NCI-H128 (cell line): ENCODE results near the gene PLCH2.
A peak's percentile ranks its signal among the peaks of the same experiment; 100 is the strongest.

ENCODE experiments used
- DNase-seq: peaks from one replicate; lab custom pipeline; 2025; ENCODE audit not compliant: unreplicated experiment; lab: John Stamatoyannopoulos, UW

PLCH2 gene

DNA sequence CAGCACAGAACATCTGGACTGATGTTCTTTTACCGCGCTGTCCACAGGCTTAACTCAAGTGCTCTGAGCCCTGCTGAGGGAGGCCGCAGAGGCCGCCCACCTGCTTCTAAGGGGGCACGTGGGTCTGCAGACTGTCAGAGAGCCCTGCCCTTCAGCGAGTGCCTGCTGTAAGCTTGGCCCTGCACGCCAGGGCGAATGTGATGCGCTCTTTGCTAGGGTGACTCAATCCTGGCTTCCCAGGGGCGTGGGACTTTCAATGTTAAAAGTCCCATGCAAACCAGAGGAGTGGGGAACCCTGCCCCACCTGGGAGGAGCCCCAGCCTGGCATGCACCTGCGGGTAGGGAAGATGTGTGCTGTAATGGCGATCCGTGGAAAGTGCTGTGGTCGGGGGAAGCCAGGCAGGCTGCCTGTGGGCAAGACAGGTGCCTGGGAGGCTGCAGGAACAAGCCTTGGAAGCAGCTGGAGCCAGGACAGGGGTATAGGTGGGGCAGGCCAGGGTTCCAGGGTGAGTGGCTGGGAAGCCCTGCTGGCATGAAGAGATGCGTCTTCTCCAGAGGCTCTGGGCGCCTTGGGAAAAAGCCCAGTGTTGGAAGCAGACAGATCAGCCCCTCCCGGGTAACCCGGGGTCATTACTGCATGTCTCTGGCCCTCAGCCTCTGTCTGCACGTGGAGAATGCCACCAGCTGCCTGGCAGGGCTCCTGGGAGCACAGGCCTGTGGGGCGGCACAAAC, 50.9 kb downstream of the PLCH2 start:
- DNase-seq: no peak

DNA sequence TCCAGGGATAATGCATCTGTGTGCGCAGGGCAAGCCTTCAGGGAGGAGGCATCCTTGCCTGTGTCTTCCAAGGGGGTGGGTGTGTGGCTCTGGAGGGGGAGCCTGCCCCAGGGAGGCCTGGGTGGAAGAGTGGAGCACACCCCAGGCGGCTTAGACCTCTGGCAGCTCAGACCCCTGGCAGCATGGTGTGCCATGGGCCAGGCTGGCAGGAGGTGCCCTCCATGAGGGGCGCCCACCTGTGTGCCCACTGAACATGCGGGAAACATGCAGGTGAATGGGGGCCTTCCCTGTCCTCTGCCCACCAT, 51.4 kb downstream of the PLCH2 start:
- DNase-seq: no peak

DNA sequence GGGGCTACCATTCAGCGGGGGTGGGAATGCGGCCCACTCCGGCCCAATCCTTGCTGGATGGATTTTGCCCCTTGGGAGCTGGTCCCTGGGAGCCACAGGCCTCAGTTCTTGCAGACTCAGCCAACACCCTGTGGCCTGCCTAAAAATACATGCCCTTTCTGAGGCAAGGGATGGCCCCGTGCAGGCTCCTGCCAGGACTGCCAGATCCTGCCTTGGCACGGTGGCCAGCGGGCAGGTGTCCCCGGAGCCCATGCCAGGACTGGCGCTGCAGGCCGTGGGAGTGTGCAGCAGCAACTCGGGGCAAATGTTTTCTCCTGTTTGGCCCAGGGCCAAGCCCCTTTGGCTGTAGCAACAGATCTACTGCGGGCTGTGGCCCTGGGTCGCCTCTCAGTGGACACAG, 51.9 kb downstream of the PLCH2 start:
- no peak for DNase-seq

DNA sequence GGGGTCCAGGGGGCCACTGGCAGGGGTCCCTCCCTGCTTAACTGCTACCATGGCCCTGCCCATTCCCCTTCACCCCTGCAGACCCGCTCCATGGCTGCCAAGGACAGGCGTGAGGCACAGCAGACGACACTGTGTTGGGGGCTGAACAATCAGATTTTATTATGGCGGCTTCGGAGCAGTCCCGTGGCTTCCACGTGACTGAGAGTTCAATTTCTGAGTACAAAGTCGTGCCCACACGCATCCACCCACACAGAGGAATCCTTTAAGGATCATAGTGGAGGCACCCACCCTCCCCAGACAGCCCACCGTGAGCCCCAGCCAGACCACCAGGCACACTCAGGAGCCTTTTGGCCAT, 52.5 kb downstream of the PLCH2 start:
- no peak for DNase-seq

DNA sequence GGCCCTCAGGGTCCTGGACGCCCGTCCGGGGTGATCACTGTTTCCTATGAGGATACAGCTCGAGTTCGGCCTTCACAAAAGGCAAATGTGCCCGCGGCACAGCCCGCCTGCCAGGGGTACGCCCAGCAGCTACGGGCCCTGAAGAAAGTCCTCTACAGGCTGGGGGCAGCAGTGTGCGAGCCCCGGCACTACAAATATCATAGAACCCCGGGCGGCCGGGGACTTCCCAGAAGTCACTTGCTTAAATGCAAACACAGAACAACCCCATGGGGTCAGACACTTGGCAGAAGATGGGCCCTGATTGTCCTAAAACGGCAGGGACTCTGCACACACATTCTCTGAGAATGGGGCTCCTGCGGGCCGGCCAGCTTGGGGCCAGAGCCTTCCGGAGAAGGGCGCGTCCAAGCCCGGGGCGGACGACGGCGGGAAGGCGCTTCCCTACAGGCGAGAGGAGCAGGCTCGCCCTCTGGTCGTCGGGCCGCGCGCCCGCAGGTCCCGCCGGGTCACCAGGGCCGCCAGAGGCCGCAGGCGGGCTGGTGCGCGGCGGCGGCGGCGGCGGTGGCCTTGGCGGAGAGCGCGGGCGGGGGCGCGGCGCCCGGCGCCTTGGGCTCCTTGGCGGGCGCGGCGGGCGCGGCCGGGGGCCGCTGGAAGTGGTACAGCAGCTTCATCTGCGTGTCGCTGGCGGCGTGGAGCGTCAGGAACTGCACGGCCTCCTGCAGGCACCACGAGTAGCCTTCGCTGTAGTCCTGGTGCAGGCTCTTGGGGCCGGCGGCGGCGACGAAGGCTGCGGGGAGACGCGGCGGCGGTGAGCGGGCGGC, 53.1 kb downstream of the PLCH2 start:
- DNase-seq: no peak

DNA sequence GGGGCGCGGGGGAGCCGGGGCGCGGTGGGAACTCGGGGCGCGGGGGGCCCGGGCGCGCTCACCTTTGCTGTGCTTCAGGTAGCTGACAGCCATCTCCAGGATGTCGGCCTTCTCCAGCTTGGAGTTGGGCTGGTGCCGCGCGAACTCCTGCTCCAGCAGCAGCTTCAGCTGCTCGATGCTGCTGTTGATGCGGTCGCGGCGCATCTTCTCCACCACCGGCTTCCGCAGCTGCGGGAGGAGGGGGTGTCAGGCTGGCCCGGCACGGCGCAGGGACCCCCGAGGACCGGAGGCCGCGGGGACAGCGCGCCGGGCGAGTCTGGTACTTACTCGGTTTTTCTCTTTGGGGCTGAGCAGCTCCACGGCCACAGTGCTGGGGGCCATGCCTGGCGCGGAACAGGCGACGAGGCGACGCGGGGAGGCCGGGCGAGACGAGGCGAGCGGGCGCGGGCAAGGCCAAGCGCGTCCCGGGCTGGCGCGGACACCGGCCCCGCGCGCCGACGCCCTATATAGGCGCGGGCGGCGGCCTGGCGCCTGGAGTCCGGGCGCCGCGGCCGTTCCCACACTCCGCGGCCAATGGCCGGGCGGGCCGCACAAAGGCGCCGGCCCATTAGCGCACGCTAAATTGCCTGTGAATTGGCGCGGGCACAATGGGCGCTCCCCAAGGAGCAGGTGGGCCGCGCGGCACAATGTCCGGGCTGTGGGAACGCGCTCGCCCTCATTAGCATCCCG, 53.9 kb downstream of the PLCH2 start, which contains the start of gene HES5:
Gene HES5, minus strand, starts transcription at position 480 of the 729 bp plus-strand sequence. Its CDS starts 99 bp downstream, at position 381.
- DNase-seq: no peak

DNA sequence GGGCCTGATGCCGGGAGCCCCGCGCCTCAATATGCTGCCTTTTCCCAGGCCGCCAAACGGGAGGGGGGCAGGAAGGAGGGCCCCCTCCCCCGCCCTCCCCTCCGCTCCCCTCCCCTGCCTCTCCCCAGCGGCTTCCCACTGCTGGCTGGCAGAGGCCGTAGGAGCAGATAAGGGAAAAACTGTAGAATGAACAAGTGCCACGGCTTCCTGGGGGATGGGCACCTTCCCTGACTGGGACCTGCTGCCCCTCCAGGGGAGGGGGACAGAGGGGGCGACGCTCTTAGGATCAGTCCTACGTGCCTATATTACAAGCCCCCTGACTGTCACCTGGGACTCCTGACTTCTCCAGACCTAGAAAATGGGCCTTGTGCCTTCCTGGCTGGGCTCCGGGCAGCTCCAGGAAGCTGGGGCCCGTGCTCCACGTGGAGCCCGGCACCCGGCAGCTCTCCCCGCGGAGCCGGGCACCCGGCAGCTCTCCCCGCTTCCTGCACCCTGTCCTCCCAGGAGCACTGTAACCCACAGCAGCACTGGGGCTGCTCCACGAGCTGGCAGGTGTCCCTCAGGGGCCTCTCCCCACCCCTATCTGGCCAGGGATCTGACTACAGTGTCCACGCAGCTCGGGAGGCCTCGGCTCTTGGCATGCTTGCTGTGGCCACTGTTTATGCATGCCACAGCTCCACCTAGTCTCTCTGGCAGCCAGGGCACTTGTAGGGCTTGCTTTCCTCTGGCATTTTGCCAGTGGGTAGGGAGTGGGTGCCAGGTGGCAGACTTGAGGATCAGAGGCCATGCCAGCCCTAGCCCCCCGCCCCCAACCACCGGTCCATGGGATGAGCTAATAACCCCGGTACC, 54.6 kb downstream of the PLCH2 start:
- DNase-seq: no peak

DNA sequence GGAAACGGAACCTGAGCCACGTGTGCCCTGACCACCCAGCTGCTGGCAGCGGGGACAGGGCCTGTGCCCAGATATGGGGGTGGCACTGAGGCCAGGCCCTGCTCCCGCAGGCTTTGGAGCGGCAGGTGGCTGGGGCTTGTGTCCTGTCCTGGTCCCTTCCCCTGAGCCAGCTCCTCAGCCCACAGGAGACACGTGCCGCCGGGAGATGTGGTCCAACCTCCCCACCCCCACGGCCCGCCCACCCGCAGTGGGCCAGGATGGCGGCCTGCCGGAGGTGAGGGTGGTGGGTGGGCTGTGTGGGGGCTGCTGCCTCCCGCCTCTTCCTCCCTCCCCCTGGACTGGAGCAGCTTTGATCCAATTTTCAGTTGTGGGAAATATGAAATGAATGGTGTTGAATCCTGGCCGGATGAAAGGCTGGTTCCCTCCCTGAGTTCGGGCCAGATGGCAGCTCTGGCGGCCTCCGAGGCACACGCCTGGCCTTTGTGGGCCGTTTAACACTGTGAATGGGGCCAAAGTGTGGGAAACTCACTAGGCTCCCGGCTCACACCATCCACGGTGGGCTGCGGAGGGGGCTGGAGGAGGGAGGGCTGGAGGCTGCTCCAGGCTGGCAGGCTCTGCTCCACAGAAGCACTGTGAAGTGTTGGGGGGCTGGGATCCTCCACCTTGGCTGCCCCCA, 56.5 kb downstream of the PLCH2 start:
- DNase-seq: no peak

DNA sequence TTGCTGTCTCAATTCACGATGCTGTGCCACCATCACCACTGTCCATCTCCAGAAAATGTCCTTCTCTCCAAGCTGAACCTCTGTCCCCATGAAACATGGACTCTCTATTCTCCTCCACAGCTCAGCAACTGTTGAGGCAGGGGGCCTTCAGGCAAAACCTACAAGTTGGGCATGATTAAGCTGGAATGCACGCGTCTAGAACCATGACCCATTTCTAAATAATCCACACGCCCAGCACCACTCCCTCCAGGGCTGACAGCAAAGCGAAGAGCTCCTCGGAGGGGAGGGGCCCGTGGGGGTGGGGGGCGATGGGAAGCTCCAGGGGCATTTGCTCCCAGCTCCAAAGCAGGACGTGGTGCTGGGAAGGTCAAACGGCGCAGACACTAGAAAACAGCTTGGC, 57.3 kb downstream of the PLCH2 start:
- DNase-seq: no peak

DNA sequence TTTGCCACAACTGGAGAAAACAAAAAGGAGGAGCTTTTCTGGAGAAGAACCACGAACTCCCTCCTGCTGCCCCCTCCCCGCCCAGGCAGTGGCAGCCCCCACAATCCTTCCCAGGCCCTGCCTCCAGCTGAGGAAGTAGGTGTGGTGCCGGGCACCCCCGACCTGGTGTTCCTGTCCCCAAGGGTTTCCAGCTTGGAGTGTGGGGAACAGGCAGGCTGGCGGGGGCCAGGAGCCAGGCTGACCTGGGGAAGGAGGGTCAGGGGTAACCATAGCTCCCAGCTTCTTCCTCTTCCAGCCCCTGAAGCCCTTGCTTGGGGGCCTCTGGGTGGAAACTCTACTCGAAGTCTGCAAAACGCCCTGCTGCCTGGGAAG, 58.2 kb downstream of the PLCH2 start:
- DNase-seq: no peak

DNA sequence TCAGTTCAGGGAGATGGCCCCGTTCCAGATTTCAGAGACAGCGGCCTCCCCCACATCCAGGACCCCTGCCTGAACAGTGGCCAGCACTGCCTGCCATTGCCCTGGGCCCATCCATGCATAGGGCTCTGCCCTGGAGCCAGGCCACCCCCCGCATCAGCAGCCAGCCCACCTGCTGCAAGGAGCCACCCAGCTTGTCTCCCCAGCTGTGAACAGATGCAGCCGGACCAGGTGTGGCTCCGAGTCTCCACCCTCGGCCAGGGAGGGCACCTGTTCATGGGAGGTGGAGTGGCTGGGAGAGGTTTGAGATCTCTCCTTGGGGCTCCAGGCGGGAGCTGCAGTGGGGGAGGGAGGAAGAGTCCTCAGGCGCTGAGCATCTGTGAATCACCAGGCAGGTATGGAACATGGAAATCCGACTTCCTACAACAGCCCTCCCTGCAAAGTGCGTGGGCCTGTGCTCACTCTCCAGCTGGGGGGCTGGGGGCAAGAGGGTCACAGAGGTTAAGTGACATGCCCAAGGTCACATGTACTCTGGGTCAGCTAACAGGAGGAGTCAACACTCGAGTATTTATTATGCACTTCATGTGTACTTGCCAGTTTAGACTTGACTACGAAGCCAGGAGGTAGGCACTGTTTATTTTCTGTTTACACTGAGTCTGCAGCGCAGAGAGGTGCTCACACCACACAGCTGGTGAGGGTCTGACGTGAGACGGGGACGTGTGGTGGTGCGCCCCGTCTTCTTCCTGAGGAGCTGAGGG, 58.8 kb downstream of the PLCH2 start:
- peak; percentile 41 for DNase-seq

DNA sequence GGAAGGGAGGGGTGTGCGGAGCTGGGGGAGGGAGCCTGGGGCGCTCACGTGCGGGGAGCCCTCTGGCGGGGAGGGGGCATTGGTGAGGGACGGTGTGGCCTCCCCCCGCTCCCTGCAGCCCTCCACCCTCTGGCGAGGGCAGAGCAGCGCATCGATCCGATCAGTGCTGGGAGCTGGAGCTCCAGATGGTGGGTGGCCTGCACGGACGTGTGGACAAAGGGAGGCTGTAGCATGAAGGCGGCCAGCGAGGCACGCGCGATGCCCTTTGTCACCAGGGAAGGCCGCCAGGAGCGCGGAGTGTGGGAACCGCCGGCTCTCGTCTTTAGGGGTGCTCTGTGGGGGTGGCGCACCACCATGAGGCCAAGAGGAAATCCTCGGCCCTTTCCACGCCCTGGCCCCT, 59.4 kb downstream of the PLCH2 start:
- no peak for DNase-seq

DNA sequence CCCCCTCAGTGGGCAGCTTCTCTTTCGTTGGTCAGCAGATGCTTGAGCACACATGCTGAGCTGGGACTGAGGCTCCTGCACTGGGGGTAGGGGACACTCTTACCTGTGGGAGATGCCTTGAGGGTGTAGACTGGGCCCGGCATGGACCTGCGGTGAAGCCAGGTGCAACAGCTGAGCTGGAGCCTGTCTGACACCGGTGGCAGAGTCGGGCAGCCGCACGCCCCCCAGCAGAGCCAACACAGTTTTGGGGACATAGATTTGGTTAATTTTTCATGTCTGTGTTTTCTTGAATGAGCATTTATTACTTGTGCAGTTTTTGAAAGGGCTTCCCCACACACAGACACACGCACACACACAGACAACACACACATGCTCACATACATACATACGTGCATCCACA, 59.9 kb downstream of the PLCH2 start:
- DNase-seq: no peak

DNA sequence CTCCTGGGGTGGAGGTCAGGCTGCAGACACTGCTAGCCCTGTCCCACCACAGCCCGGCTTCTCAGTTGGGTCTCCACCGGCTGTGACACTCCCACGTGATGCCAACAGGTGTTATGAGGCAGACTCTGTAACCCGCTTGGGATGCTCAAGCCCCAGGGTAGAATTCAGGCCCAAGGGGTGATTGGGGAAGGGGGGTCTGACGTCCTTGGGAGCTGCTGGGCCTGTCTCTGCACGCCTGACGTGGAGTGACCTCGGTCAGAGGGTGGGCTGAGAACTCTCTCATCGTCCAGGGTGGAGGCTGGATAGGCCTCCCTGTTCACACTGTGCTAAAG, 61.7 kb downstream of the PLCH2 start:
- DNase-seq: no peak

DNA sequence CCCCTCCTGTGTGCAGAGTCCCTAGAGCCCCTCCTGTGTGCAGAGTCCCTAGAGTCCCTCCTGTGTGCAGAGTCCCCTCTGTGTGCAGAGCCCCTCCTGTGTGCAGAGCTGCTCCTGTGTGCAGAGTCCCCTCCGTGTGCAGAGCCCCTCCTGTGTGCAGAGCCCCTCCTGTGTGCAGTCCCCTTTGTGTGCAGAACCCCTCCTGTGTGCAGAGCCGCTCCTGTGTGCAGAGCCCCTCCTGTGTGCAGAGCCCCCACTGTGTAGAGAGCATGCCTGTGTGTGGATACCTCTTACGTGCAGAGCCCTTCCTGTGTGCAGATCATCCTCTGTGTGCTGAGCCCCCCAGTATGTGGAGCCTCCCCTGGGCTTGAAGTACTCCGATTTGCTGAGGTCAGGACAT, 62.3 kb downstream of the PLCH2 start:
- no peak for DNase-seq

DNA sequence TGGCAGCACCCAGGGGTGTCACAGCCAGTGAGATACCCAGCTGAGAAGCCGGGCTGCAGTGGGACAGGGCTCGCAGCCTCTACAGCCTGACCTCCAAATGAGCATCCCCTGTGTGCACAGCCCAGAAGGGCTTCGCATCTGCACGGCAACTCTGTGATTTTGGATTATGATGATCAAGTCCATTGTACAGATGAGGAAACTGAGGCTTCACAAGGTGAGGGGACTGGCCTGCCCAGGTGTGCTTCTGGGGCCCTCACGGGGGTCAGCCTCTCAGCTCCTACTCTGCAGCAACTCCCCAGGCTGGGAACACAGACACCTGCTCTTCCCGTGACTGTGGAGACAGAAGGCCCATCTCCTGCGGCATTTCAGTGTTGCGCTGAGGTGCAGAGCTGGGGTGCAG, 62.8 kb downstream of the PLCH2 start:
- no peak for DNase-seq

DNA sequence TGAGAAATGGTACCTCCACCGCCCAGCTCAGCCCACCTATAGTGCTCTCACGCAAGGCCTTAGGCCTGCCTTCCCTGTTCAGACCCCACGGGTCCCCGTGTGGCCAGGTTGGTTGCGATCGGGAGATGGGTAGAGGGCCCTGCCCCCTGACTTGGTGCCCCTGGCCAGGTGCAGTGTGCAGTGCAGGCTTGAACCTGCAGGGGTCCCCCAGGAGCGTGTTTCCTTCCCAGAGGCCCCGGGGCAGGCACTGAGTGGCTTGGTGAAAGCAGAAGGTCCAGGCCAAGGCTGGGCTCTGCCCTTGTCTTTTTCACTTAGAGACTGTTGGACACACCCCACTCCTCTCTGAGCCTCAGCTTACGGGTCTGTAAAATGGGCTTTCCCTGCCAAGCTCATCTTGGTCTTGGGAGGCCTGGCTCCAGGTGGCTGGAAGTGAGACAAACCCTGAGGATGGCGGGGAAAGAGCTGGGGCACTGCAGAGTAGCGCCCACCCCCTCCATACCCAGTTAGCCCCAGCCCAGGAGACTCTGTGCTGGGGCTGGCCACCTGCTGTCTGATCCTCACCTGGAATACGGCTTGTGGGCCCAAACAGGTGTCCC, 63.3 kb downstream of the PLCH2 start:
- DNase-seq: no peak

DNA sequence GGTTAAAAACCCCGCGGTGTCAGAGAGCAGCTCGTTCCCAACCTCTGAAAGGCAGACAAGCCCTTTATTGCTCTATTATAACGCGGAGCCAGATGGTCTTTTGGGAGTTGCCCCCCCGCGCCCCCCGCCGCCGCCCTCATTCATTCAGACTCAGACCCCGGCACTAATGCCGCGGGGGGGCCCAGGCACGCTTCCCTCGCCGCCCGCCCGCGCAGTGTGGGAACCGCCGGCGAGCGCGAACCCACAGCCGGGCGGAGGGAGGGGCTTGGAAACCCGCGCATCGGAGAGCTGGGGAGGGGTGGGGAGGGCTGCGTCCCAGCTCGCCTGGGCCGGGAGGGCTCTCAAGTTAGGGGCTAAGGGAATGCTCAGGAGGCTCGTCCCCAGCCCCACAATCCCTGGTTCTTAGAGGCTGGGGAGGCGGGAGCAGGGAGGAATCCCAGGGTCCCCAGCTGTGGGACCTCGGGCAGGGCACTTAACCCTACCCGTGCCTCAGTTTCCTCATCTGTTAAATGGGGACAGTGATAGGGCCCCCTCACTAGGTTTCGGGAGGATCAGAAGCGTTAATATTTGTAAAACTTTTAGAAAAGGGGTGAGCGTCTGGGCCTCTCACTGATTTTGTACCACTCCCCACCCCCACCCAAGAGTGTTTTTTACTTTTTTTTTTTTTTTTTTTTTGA, 64.9 kb downstream of the PLCH2 start:
- no peak for DNase-seq

DNA sequence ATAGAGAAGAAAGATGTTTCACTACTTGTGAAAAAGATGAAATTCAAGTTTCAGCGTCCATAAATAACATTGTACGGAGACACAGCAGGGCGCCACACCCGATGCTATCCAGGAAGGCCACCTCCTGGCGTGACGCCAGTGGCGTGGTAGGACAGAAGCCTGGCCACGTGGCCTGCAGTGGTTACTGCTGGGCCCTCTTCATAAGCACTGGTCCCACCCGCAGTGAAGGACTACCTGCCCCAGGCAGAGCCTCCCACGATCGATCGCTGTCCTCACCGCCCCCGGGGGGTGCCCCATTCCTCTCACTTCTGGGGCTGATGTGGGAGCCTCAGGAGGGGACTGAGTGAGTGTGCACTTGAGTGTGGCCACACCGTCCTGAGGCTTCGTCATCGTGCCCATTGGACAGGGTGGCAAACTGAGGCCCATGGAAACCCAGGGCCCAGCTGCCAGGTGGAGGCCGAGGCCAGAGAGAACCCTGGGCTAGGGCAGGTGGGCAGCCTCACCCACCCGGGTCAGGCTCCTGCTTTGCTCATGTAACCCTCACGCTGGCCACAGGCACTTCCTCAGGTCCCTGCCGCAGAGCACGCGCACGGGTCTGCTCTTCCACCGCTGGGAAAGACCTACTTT, 65.6 kb downstream of the PLCH2 start:
- DNase-seq: no peak
